Ishikawa (cell line): ENCODE results near the gene OLFML1.

ENCODE experiments used
- CEBPB ChIP-seq: IDR thresholded peaks from 2 replicates; pipeline ENCODE4 v1.6.1; 2012
- CREB1 ChIP-seq: IDR thresholded peaks from 2 replicates; pipeline ENCODE4 v1.6.1; 2012; ENCODE audit warnings: low read depth
- EGR1 ChIP-seq: IDR thresholded peaks from 2 replicates; pipeline ENCODE4 v1.6.1; 2012
- EP300 ChIP-seq: IDR thresholded peaks from 2 replicates; pipeline ENCODE4 v1.6.1; 2012; ENCODE audit warnings: borderline replicate concordance
- FOXM1 ChIP-seq: IDR thresholded peaks from 2 replicates; pipeline ENCODE4 v1.6.1; 2012; ENCODE audit warnings: low read depth, borderline replicate concordance
- NFIC ChIP-seq: IDR thresholded peaks from 2 replicates; pipeline ENCODE4 v1.6.1; 2012
- RAD21 ChIP-seq: IDR thresholded peaks from 2 replicates; pipeline ENCODE4 v1.6.1; 2012; ENCODE audit warnings: low read depth
- REST ChIP-seq: IDR thresholded peaks from 2 replicates; pipeline ENCODE4 v1.6.1; 2012; ENCODE audit warnings: low read depth, mild to moderate bottlenecking
- TAF1 ChIP-seq: IDR thresholded peaks from 2 replicates; pipeline ENCODE4 v1.6.1; 2012; ENCODE audit warnings: low read depth, mild to moderate bottlenecking
- TCF12 ChIP-seq: IDR thresholded peaks from 2 replicates; pipeline ENCODE4 v1.6.1; 2012; ENCODE audit warnings: low read depth
- TEAD4 ChIP-seq: IDR thresholded peaks from 2 replicates; pipeline ENCODE4 v1.6.1; 2012
- YY1 ChIP-seq: IDR thresholded peaks from 2 replicates; pipeline ENCODE4 v1.6.1; 2012; ENCODE audit warnings: low read depth
- ZBTB7A ChIP-seq: IDR thresholded peaks from 2 replicates; pipeline ENCODE4 v1.6.1; 2012; ENCODE audit warnings: low read depth
- TF ChIP-seq, protein P1 (sequence below): IDR thresholded peaks from 2 replicates; pipeline ENCODE4 v1.6.1; 2012
- TF ChIP-seq, protein P2 (sequence below): IDR thresholded peaks from 2 replicates; pipeline ENCODE4 v1.6.1; 2012

Gene OLFML1

GRCh38 chr11:7514099-7514591 is 28.8 kb downstream of the OLFML1 start:
- TF ChIP-seq ZBTB7A (peak; percentile 73; the same call in 1 of the 2 replicates), EGR1 (no peak)

DNA sequence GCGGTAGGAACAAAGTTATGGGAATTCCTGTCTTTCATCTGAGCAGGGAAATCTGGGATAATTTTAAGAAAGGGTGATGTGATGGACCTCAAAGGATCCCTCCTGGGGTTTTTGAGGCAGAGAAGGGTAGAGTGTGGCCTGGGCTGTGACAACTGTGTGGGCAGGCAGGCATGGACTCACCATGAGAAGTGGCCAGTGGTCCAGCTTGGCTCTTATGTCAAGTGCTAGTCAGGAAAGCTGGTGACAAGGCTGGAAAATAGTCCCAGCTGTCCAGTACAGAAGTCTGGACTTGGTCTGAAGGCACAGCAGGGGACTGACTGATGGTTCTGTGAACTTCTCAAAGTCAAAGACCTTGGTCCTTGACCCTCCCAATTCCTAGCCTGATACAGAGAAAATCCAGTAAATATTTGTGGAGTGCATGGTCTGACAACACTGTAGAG is 30.2 kb downstream of the OLFML1 start:
- TF ChIP-seq TCF12 (no peak), FOXM1 (no peak), TAF1 (no peak), EP300 (no peak), CEBPB (no peak), EGR1 (no peak), TEAD4 (no peak), ZBTB7A (no peak), YY1 (no peak), RAD21 (no peak), REST (no peak), NFIC (no peak)
- TF ChIP-seq, protein P1, sequence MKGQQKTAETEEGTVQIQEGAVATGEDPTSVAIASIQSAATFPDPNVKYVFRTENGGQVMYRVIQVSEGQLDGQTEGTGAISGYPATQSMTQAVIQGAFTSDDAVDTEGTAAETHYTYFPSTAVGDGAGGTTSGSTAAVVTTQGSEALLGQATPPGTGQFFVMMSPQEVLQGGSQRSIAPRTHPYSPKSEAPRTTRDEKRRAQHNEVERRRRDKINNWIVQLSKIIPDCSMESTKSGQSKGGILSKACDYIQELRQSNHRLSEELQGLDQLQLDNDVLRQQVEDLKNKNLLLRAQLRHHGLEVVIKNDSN: no peak
- TF ChIP-seq, protein P2, sequence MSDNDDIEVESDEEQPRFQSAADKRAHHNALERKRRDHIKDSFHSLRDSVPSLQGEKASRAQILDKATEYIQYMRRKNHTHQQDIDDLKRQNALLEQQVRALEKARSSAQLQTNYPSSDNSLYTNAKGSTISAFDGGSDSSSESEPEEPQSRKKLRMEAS: no peak

GRCh38 chr11:7516475-7516874 is 31.2 kb downstream of the OLFML1 start:
- no peak for TF ChIP-seq NFIC
- TF ChIP-seq CEBPB: no peak
- no peak for TF ChIP-seq TEAD4

GRCh38 chr11:7518811-7519562 is 33.7 kb downstream of the OLFML1 start:
- no peak for TF ChIP-seq REST
- no peak for TF ChIP-seq RAD21
- TF ChIP-seq, protein P2: no peak
- TF ChIP-seq EP300: no peak
- TF ChIP-seq TEAD4: no peak
- TF ChIP-seq FOXM1: no peak
- no peak for TF ChIP-seq EGR1
- no peak for TF ChIP-seq TAF1
- TF ChIP-seq CEBPB: no peak
- TF ChIP-seq CREB1: no peak
- TF ChIP-seq NFIC: no peak
- TF ChIP-seq, protein P1: no peak
- TF ChIP-seq TCF12: no peak
- TF ChIP-seq ZBTB7A: no peak

DNA sequence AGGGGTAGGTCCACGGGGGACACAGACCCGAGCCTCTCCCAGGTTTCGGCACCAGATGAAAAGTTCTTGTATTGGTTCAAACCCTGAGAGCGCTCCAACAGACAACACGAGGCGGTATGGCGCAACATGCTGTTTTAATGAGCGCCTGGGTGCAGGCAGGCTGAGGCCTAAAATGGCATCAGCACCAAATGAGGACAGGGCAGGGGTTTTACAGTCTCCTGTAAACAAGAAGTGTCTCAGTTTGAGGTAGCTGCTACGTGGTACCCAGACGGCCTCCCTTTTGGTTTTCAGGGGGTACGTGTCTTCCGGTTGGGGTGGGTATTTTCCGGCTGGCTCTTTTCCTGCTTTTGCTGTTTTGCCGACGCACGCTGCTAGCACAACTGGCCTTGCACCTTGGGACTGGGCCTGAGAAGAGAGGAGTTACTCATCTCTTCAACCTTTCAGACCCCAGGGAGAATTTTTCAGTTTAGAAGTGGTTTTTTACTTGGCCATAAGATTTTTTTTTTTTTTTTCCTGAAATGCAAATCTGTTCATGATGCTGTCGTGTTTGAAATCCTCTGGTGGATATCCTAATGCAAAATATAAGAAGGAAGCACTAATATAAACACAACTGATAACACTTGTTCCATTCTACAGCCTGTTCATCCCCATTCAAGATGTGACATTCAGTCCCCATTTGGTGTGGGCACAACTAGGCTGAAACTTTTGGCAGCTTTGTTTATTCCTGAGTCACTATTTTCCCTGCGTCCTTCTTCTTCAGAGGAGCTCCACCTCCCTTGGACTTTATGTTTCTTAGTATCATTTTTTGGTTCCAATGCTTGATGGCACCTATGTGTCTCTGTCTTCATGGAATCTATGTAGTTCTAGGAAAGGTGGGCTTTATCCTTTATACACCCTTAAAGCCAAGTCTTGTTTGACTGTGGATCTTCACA is 35.0 kb downstream of the OLFML1 start:
- no peak for TF ChIP-seq ZBTB7A
- TF ChIP-seq, protein P2: no peak
- TF ChIP-seq CEBPB: no peak
- TF ChIP-seq EGR1: no peak
- TF ChIP-seq TCF12: no peak
- TF ChIP-seq TEAD4: no peak
- no peak for TF ChIP-seq TAF1
- no peak for TF ChIP-seq NFIC
- TF ChIP-seq REST: no peak
